ENCODE measurements around the gene KCNJ5.

KCNJ5 gene

GRCh38 chr11:128934351-128934750 is 43.2 kb downstream of the KCNJ5 start:
- no peak for DNase-seq

DNA sequence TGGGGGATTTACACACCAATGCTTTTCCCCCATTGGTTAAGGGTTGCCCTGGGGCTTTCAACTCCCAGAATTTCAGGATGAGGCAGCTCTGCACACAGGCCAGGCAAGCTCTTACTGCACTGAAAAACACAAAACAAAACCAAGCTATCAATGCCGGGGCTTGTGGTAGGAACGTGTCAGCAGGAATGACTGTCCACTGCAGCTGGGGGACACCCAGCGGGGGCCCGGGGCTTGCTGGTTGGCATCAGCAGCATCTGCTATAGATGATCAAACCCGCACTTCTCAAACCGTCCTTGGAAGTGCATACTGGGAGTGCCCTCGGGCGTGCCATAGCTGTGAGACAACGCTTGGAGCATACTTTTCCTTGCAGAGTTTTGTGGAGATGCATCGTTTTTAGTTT is 43.8 kb downstream of the KCNJ5 start:
- DNase-seq = no peak

- DNase-seq = no peak
Measured at GRCh38 chr11:128936606-128937251, 45.6 kb downstream of the KCNJ5 start.

DNA sequence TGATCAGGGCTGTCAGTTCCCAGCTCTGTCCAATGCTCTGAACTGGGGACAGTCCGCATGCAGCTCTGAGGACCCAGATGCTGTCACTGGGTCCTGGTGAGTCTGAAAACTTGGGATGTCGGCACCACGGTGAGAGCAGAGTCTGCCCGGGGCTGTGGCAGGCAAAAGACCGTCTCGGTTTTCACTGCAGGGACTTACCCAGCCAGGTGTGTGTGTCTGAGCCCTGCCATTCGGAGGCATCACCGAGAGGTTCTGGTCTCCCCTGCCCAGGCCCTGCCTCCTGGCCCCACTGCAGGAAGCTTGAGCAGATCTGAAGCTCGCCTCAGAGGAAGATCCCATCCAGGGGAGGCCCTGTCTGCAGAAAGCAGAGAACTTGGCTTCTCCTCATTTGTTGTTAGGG is 46.3 kb downstream of the KCNJ5 start:
- no peak for DNase-seq

DNA sequence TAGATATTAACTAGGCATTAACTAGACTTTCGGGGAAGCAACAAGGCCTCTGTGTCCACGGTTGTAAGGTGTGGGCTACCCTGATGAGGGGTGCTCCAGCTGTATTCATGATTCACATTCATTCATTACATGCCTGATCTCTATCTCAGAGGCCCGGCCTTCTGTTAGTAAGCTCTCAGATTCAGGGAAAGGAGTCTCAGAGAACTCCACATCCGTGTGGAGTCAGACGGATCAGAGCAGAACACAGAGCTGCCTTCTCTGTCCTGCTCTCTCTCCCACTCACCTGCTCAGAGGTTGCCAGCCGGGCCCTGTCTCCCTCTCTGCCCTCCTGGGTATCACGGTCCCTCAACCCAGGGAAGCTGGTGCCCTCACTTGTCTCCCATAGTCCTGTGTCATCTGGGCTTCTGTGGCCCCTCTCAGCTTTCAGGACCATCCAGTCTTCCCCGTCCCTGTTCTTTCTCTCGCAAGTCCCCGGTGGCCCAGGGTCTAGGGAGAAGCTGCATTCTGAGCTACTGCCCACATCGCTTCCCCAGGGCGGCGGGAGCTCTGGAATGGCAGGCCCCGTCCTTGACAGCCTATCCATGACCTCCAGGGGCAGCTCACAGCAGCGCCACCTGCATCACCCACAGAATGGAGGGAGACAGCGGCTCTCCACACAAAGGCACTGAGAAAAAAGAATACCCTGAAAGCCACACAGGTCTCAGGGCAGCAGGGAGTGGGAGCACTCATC is 47.2 kb downstream of the KCNJ5 start:
- DNase-seq = no peak

GRCh38 chr11:128939591-128939990 is 48.4 kb downstream of the KCNJ5 start:
- no peak for DNase-seq

DNA sequence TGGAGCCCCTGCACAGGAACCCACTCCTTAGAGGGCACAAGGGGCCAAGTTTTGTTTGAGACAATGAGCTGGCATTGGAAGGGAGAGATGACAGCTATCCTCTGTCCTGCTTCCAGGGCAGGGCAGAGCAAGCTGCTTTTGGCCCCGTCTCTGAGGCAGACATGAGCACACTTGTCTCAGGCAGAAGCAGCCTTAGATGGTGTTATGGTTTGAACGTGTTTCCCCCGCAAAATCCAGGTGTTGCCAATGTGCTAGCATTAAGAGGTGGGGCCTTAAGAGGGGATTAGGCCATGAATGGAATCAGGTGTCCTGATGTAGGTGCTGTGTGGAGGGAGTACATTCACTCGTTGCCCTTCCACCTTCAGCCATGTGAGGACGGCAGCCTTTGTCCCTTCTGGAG is 49.0 kb downstream of the KCNJ5 start:
- no peak for DNase-seq

DNA sequence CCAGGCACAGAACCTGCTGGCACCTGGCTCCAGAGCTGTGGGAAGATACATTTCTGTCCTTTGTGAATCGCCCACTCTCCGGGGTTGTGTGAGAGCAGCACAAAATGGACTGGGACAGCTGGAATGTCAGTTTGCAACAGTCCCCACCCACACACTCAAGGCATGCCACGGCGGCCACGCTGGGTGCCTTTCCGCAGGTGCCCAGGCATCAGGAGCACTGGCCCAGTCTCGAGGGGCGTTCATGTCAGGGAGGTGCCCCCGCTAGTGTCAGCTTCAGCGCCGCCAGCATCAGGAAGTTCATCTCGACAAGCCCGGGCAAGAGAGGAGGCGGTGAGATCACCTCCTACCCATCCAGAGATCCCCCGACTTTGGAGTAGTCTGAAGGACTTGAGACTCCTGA is 49.4 kb downstream of the KCNJ5 start:
- DNase-seq = no peak

DNA sequence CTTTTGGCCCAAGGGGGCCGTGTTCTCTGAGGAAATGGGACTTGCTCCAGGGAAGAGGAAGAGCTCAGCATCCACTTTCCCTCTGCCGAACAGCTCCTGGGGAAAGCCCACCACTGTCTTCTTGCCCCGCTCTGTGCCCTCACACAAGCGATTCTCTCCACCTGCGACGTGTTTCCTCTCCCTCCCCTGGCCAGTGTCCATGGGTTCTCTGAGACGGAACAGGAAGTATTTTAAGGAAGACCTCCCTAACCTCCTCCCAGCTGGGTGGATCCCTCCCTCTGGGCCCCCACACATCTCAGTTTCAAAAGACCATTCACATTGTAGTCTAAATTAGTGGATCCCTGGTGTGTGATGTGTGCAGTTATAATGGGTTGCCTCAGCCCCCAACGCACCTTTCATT is 50.0 kb downstream of the KCNJ5 start:
- DNase-seq = no peak

DNA sequence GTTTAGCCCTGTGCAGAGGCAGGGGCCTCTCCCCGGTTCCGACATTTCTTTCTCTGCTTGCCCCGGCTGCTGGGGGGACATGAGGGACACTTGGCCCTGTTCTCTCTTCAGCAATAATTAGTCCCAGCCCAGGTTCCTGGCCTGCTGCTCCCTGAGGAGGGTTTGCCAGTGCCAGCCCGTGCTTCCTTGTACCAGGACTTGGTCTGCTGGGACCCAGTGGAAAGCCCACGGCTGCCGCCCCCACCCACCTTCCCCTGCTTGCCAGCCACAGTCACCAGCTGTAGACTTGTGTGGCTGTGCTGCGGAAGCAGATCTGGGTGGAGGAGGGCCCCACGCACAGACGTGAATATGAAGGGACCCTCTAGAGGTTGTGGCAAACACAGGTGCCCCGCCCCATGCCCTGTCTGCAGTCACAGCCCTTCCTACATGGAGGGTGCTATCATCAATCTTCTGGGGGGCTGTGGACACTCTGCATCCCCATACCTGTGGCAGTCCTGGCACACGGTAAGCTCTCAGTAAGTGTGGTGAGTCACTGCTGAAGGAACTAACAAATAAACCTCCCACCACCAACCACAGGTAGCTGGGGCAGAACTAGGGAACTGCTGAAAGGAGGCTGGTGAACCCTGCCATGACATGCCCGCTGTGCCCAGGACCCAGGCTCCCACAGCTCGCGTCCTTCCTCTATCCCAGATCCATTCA is 50.6 kb downstream of the KCNJ5 start:
- no peak for DNase-seq

DNA sequence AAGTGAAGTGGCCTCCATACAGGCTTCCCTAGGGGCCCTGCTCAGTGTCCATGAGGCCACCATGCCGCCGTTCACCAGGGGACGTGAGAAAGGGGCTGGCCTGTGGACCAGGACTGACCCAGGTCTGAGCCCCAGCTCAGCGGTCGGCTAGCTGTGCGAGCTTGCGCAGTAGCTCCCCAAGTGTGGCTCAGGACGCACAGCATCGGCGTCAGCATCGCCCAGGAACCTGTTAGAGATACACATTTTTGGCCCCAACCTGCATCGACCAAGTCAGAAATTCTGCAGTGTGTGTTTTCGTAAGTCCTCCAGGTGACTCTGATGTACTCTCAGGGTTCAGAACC is 51.1 kb downstream of the KCNJ5 start:
- no peak for DNase-seq

GRCh38 chr11:128942817-128943427 is 51.8 kb downstream of the KCNJ5 start, which contains the start of gene TP53AIP1:
TSS of gene TP53AIP1 (minus strand) at chr11:128942871. CDS start at chr11:128937818, 5,053 bp downstream.
- DNase-seq = no peak

GRCh38 chr11:128943428-128943976 is 52.3 kb downstream of the KCNJ5 start:
- no peak for DNase-seq

DNA sequence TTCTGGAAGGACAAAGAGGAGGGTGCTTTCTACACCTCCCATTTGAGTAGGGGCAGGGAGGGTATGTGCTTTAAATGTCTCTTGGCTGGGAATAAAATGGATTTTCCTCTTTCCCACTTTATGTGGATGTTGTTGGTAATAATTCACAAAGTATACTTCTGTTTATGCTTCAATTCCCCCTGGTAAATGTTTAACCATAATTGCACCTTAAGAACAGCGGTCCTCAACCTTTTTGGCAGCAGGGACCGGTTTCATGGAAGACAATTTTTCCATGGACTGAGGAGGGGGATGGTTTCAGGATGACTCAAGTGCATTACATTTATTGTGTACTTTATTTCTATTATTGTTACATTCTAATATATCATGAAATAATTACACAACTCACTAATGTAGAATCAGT is 55.5 kb downstream of the KCNJ5 start:
- DNase-seq = no peak

DNA sequence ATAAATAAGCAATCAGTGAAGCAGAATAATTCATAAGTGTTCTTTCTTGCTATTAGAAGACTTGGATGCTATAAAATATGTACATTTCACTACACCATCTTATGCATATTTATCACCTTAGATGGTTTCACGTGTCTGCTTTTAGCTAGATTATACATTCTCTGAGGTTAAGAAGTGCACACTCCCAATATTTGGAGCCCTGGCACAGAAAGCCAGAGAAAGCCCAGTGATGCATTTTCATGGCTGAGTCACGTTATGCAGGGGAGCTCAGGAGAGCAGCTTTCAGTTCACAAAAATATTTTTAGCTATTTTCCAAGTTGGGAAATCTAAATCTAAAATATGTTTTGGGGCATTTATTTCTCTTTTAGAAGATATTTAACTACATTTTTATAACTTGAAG is 56.6 kb downstream of the KCNJ5 start:
- no peak for DNase-seq

- DNase-seq = no peak
Measured at GRCh38 chr11:128948583-128948982, 57.4 kb downstream of the KCNJ5 start.

GRCh38 chr11:128949791-128950454 is 58.8 kb downstream of the KCNJ5 start:
- no peak for DNase-seq

DNA sequence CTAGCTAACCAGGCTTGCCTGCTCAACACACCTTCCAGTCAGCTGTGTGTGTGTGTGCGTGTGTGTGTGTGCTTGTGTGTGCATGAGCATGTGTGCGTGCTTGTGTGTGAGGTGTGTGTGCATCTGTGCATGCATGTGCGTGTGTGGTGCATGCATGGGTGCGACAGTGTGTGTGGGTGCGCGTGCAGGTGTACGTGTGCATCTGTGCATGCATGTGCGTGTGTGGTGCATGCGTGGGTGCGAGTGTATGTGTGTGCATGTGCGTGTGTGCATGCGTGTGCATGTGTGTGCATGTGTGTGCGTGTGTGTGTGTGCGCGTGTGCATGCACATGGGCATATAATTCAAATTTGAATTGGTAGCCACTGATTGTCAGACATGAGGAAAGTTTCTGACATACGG is 62.0 kb downstream of the KCNJ5 start:
- DNase-seq = no peak

DNA sequence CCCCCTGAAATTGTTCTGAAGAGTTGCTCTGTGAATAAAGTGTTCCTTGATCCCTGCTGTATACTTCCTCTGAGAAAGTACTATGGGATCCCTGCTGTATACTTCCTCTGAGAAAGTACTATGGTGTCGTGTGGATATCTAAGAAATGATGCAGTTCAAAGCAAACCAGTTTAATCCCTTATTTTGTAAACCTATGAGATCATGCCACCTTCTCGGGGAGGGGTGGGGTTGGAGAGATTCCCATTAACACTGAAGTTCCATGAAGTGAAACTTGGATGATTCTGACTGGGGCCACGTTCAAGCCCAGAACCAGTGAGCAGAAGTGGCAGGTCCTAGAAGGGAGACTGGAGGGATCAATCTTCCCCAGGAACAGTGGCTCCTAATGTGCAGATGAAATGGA is 64.5 kb downstream of the KCNJ5 start:
- DNase-seq = no peak

DNA sequence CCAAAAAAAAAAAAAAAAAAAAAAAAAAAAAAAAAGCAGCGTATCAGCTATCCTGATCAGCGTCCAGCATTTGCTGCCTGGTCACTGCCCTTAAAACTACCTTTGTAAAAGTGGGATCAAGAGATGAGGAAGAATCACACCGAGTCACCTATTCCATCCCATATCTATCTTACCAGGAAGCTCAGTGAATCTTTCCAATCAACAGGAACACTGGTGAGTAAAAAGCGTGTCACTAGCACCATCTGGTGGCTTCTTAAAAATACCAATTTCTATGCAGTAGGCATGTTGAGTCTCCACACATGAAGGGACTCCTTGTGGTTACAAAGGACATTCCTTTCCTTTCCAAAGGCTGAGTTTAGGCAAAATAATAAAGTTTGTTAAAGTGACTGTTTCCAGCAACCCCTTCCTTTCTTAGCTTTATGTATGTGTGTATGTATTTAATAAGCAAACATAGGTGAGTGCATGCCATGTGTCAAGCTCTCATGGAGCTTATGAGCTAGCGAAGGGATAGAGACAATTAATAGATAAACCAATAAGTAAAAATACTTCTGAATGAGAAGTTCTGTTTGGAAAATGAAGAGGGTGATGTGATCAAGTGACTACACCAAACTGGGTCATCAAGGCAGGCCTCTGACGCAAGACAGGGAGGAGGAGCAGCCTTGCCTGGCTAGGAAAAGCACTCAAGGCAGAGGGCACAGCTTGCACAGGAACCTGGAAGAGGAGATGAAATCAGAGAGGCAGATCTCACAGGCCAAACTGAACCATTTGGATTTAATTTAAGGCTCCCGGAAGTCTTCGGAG is 65.4 kb downstream of the KCNJ5 start:
- DNase-seq = peak in 2 of 5 donors; percentile 11 to 34

DNA sequence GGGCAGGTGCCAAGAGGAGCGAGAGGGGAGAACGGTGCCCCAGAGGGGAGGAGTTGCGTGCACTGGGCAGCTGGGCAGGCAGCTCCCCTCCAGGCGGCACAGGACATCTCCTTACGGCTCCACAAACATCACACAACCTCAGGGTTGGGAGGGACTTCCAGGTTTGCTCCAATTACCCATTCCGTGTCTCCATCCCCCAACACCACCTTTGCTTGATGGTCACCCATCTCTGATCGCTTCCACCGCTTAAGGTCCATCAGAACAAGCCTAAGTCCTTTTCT is 66.0 kb downstream of the KCNJ5 start:
- DNase-seq = no peak

- no peak for DNase-seq
Measured at GRCh38 chr11:128961645-128962044, 70.5 kb downstream of the KCNJ5 start.
